HepG2 (cell line): ENCODE data around the gene SLC25A28. TPM values are rescaled to one million over a fixed set of nuclear protein-coding genes. Genes with fewer than 3 reads are reported as not detected.

Source experiments
- ARID2 ChIP-seq: sonication (generic); formaldehyde crosslinking; IDR thresholded peaks from 2 replicates; pipeline ENCODE4 v1.8.1; 2022; ENCODE audit warnings: mild to moderate bottlenecking, missing genetic modification reagents, borderline replicate concordance
- CBFB ChIP-seq: sonication (generic); formaldehyde crosslinking; IDR thresholded peaks from 2 replicates; pipeline ENCODE4 v1.4.0; 2020; ENCODE audit warnings: missing genetic modification reagents
- CREM ChIP-seq, 2 experiments: sonication (generic) in 1 of 2; formaldehyde crosslinking in 1 of 2; IDR thresholded peaks; 2 replicates each; pipeline versions ENCODE4 v1.4.0 to v1.6.1; 2016 to 2020; ENCODE audit warnings: antibody characterized with exemption in 1 of 2, mild to moderate bottlenecking in 1 of 2, missing genetic modification reagents in 1 of 2
- ERF ChIP-seq: IDR thresholded peaks from 2 replicates; pipeline ENCODE4 v1.6.1; 2018; ENCODE audit warnings: missing biosample characterization, missing genetic modification reagents
- ESRRA ChIP-seq: sonication (generic); formaldehyde crosslinking; IDR thresholded peaks from 2 replicates; pipeline ENCODE4 v1.5.1; 2020; ENCODE audit warnings: mild to moderate bottlenecking, low read depth, missing genetic modification reagents
- FOXK2 ChIP-seq: fragments of 450-650 bp; IDR thresholded peaks from 2 replicates; pipeline ENCODE4 v1.6.1; 2016
- GATA4 ChIP-seq: sonication (generic); IDR thresholded peaks from 2 replicates; pipeline ENCODE4 v1.6.1; 2016; ENCODE audit warnings: antibody characterized with exemption, low read depth, borderline replicate concordance
- ISL2 ChIP-seq: sonication (generic); formaldehyde crosslinking; IDR thresholded peaks from 2 replicates; pipeline ENCODE4 v1.5.0; 2020; ENCODE audit warnings: missing genetic modification reagents
- JUN ChIP-seq: sonication (generic); formaldehyde crosslinking; IDR thresholded peaks from 2 replicates; pipeline ENCODE4 v1.4.0; 2020; ENCODE audit warnings: mild to moderate bottlenecking, missing genetic modification reagents
- LCORL ChIP-seq, 2 experiments: fragments of 450-650 bp in 1 of 2; sonication (generic) in 1 of 2; formaldehyde crosslinking in 1 of 2; IDR thresholded peaks; 2 replicates each; pipeline versions ENCODE4 v1.5.0 to v1.6.1; 2017 to 2020; ENCODE audit warnings: antibody characterized with exemption in 1 of 2, missing genetic modification reagents in 1 of 2
- MBNL3 ChIP-seq: fragments of 250-450 bp; sonication (Bioruptor Pico); conservative IDR thresholded peaks from 2 replicates; pipeline ENCODE4 v1.8.0; 2022; ENCODE audit warnings: mild to moderate bottlenecking, inconsistent platforms
- MIXL1 ChIP-seq: IDR thresholded peaks from 2 replicates; pipeline ENCODE4 v1.6.1; 2016
- NFKB2 ChIP-seq: sonication (generic); formaldehyde crosslinking; IDR thresholded peaks from 2 replicates; pipeline ENCODE4 v1.4.0; 2020; ENCODE audit warnings: missing genetic modification reagents, borderline replicate concordance
- POGZ ChIP-seq: sonication (generic); formaldehyde crosslinking; IDR thresholded peaks from 2 replicates; pipeline ENCODE4 v1.4.0; 2020; ENCODE audit warnings: mild to moderate bottlenecking, missing genetic modification reagents
- ZBTB1 ChIP-seq: sonication (generic); formaldehyde crosslinking; IDR thresholded peaks from 2 replicates; pipeline ENCODE4 v1.4.0; 2020; ENCODE audit warnings: missing genetic modification reagents, borderline replicate concordance
- ZBTB2 ChIP-seq: sonication (generic); formaldehyde crosslinking; IDR thresholded peaks from 2 replicates; pipeline ENCODE4 v1.8.0; 2022; ENCODE audit warnings: low read depth, missing genetic modification reagents
- ZFP91 ChIP-seq: sonication (generic); formaldehyde crosslinking; IDR thresholded peaks from 2 replicates; pipeline ENCODE4 v1.9.0; 2022; ENCODE audit warnings: missing genetic modification reagents, mild to moderate bottlenecking, borderline replicate concordance
- ZNF264 ChIP-seq: sonication (generic); formaldehyde crosslinking; IDR thresholded peaks from 2 replicates; pipeline ENCODE4 v1.4.0; 2020; ENCODE audit warnings: missing genetic modification reagents
- ZNF275 ChIP-seq: sonication (generic); formaldehyde crosslinking; IDR thresholded peaks from 2 replicates; pipeline ENCODE4 v1.8.0; 2022; ENCODE audit warnings: missing genetic modification reagents, mild to moderate bottlenecking, inconsistent platforms, borderline replicate concordance
- ZNF441 ChIP-seq: sonication (generic); formaldehyde crosslinking; IDR thresholded peaks from 2 replicates; pipeline ENCODE4 v1.7.0; 2021; ENCODE audit warnings: missing genetic modification reagents, borderline replicate concordance
- ZNF543 ChIP-seq: sonication (generic); formaldehyde crosslinking; IDR thresholded peaks from 2 replicates; pipeline ENCODE4 v1.4.0; 2020; ENCODE audit warnings: mild to moderate bottlenecking, missing genetic modification reagents
- ZNF577 ChIP-seq: sonication (generic); formaldehyde crosslinking; IDR thresholded peaks from 2 replicates; pipeline ENCODE4 v1.4.0; 2020; ENCODE audit warnings: mild to moderate bottlenecking, low read depth, missing genetic modification reagents, borderline replicate concordance
- ZNF672 ChIP-seq: sonication (generic); formaldehyde crosslinking; IDR thresholded peaks from 2 replicates; pipeline ENCODE4 v1.8.1; 2022; ENCODE audit warnings: missing genetic modification reagents
- ZNF713 ChIP-seq: sonication (generic); formaldehyde crosslinking; IDR thresholded peaks from 2 replicates; pipeline ENCODE4 v1.4.0; 2020; ENCODE audit warnings: mild to moderate bottlenecking, missing genetic modification reagents
- ZNF720 ChIP-seq: sonication (generic); formaldehyde crosslinking; IDR thresholded peaks from 2 replicates; pipeline ENCODE4 v1.4.0; 2020; ENCODE audit warnings: missing genetic modification reagents
- polyA plus RNA-seq, 8 experiments: library from polyadenylated mRNA; depleted of rRNA in 3 of 8; stranded (reverse) in 7 of 8; unstranded in 1 of 8; fragments of >200 nt; fragmentation: Illumina TruSeq in 4 of 8; extraction: Trizol in 4 of 8; gene quantifications; 2 replicates each; pipeline versions ENCODE4 v1.2.1 to v1.2.3, GENCODE V29; 2011 to 2016; ENCODE audit warnings: low read depth in 4 of 8, missing spikeins in 1 of 8, mixed read lengths in 1 of 8; ENCODE audit not compliant: insufficient read depth in 1 of 8
- total RNA-seq, 5 experiments: library from RNA; depleted of rRNA; stranded (reverse); fragments of >200 nt; fragmentation: Illumina TruSeq; extraction: Trizol; gene quantifications; 2 replicates each; pipeline ENCODE4 v1.2.3, GENCODE V29; 2016; ENCODE audit warnings: low read depth in 1 of 5

SLC25A28 gene
- total and polyA plus RNA-seq, 2 of the 13 experiments (the other 11 are each of a cell fraction or from before 2014, with no cell fraction given), result 15.2 to 41.0 TPM

- TF ChIP-seq ZNF275 (0 out of 2 replicates have a peak, but pooled peaks have one; percentile 49), CREM (IDR thresholded peaks at IDR 0.05) (no peak; the same call in none of the 2 replicates), CREM (CRISPR knock-in tag; IDR thresholded peaks at IDR 0.05) (peak; percentile 41; the same call in 1 of the 2 replicates), ZFP91 (CRISPR knock-in tag) (peak; percentile 94; the same call in 1 of the 2 replicates), ZNF264 (CRISPR knock-in tag) (no peak), ESRRA (CRISPR knock-in tag) (peak; percentile 61; the same call in 1 of the 2 replicates), ISL2 (peak; percentile 52), ZNF713 (no peak), ZBTB1 (CRISPR knock-in tag) (peak; percentile 75; the same call in 1 of the 2 replicates), POGZ (CRISPR knock-in tag) (peak; percentile 72; the same call in 1 of the 2 replicates), ZNF672 (CRISPR knock-in tag) (no peak), CBFB (CRISPR knock-in tag) (peak; percentile 71), MIXL1 (CRISPR knock-in tag) (no peak; the same call in 1 of the 2 replicates), ZBTB2 (CRISPR knock-in tag) (peak; percentile 78), GATA4 (peak; percentile 62; the same call in 1 of the 2 replicates), ZNF441 (CRISPR knock-in tag) (peak; percentile 36; the same call in 1 of the 2 replicates), ARID2 (peak; percentile 88), ZNF577 (no peak; the same call in 1 of the 2 replicates), MBNL3 (CRISPR knock-in tag) (no peak), ERF (CRISPR knock-in tag) (peak; percentile 77), JUN (peak; percentile 87), ZNF720 (CRISPR knock-in tag) (no peak), ZNF543 (CRISPR knock-in tag) (peak; percentile 76), FOXK2 (no peak), LCORL (IDR thresholded peaks at IDR 0.05) (0 out of 2 replicates have a peak, but pooled peaks have one; percentile 22), LCORL (CRISPR knock-in tag; IDR thresholded peaks at IDR 0.05) (peak; percentile 86), NFKB2 (CRISPR knock-in tag) (peak; percentile 83; the same call in 1 of the 2 replicates)
Observed at GRCh38 chr10:99620711-99621453, 643 bp upstream of the SLC25A28 start (continued).
